ENCODE measurements around the gene HTRA3.

The HTRA3 gene

DNA sequence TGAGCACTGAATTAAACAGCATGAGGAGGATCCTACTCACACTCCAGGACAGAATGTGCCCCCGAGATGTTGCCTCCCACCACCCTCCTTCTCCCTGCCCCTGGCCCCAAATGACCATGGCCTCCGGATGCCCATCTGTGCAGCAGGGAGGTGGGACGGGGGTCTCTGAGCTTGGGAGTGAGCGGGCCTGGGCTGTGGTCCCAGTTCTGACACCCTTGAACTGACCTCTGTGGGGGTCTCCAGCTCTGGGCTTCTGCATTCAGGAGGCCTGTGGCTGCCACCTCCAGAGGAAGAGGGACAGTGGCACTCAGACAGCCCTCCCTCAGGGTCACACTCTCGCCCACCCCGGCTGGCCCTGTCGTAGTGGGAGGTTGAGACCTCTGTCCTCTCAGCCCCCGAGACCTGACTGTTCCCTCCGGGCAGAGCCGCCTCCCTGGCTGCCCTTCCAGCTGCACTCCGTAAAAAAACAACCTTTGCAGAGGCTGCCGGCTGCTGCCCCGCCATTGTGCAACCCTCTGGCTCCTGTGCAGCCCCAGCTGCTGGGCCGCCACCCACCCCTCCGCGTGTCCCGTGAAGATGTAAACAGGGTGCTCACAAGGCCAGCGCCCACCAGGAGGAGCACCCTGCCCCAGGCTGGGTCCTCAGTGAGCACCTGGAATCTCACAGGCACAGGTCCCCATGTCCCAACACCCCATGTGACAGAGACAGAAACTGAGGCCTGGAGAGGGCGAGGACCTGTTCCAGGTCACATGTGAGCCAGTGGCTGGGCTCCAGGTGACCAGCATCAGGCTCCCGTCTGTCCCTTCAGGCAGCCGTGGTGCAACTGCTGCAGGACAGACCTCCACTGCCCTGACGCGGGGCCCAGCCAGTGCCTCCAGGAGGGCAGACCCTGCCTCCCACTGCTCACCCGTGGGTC is 39.6 kb downstream of the HTRA3 start:
- no peak for DNase-seq (ENCODE audit: low read depth, low spot score)

DNA sequence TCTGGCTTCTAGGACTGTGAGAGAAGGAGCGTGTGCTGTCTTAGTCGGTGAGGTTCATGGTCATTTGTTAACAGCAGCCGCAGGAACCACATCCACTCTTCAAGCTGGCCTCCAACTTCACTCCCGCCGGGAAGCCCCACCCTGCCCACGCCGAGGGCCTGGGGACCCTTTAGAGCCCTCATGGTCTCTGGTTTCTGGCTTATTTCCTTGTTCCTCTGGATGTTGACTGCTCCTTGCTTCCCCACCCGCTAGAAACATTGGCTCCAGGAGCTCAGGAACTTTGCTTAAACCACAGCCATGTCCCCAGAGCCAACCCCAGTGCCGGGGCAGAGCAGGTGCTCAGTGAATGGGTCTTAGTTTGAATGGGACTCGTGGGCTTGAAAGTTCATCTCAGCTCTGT is 40.8 kb downstream of the HTRA3 start:
- DNase-seq (ENCODE audit: low read depth, low spot score) = no peak

DNA sequence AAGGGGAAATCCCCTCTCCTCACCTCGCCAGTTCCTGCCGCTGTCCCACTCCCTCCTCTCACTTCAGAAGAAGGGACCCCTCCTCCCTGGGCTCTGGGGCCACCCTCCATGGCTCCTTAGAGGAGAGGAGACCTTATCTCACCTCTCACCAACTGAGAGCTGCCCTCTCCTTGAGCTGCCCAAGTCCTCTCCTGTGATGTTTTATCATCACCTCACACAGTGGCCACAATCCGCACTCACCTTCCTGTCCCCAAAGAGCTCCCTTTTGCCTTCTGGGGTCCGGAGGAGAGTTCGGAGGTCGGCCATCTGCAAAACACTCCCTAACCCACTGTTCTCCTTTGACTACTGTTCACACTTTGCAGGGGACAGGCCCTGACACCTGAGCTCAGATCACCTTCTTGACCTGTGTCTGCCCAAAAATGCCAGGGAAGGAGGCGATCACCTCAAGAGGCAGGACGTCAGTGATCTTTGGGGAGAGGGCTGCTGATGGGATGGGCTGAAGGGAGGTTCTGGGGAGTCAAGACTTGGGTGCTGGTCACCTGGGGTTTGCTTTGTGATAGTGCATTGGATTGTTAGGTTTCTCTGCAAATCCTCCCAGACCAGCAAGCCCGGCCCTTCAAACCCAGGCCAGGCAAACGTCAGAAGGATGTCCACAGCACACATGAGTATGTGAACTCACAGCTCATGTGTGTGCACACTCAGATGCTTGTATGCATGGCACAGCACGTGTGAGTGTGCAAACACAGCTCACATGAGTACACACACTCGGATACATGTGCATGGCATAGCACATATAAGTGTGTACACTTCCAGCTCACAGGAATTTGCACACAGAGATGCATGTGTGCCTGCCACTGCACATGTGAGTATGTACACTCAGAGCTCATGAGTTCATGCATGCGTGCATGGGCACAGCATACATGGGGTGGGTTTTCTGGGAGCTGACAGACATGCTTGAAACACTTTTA is 41.8 kb downstream of the HTRA3 start:
- no peak for DNase-seq (ENCODE audit: low read depth, low spot score)

DNA sequence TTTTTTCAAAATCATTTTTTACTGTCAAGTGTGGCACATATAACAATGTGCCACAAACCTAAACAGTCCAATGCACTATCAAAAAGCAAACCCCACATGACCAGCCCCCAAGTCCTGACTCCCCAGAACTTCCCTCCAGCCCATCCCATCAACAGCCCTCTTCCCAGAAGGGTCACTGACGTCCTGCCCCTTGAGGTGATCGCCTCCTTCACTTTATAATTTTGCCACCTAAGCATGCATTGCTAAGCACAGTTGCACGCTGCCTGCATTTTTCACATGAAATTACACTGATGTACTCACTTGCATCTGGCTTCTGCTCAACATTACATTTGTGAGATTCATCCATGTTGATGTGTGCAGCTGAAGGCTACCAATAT is 42.5 kb downstream of the HTRA3 start:
- no peak for DNase-seq (ENCODE audit: low read depth, low spot score)

DNA sequence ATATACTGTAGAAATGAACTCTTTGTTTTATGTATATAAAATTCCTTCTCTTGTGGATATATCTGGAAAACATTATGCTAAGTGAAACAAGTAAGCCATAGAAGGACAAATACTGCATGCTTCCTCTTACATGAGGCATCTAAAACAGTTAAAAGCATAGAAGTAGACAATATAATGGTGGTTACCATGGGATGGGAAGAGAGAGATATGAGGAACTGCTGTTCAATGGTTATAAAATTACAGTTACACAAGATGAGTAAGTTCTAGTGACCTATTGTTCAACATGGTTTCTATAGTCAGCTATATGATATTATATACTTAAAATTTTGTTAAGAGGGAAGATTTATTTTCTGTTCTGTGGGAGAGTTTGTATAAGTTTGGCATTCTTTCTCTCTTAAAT is 43.4 kb downstream of the HTRA3 start:
- DNase-seq (ENCODE audit: low read depth, low spot score) = no peak

DNA sequence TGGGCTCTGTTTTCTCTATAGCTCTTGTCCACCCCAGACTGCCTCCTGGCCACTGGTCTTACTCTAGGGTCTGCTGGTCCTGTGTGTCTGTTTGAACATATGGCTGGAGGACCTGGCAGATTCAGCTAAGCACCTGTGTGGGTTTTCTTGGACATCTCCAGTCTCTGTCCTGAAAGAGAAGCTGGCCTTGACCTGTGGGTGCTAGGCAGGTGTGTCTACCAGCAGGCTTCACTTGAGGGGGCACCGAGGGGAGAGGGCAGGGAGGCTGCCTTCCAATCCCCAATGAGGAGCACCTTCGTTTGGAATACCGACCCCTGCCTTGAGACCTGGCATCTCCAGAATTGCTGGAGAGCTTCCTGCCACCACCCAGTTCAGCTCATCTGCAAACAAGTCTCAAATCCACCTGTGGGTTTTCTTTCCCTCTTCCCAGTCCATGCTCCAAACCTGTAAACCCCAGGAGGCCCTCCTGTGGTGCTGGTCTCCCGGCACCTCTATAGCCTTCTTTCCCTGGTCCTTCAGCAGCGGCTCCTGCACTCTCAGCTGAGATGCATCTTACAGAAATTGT is 45.2 kb downstream of the HTRA3 start:
- DNase-seq (ENCODE audit: low read depth, low spot score) = no peak

DNA sequence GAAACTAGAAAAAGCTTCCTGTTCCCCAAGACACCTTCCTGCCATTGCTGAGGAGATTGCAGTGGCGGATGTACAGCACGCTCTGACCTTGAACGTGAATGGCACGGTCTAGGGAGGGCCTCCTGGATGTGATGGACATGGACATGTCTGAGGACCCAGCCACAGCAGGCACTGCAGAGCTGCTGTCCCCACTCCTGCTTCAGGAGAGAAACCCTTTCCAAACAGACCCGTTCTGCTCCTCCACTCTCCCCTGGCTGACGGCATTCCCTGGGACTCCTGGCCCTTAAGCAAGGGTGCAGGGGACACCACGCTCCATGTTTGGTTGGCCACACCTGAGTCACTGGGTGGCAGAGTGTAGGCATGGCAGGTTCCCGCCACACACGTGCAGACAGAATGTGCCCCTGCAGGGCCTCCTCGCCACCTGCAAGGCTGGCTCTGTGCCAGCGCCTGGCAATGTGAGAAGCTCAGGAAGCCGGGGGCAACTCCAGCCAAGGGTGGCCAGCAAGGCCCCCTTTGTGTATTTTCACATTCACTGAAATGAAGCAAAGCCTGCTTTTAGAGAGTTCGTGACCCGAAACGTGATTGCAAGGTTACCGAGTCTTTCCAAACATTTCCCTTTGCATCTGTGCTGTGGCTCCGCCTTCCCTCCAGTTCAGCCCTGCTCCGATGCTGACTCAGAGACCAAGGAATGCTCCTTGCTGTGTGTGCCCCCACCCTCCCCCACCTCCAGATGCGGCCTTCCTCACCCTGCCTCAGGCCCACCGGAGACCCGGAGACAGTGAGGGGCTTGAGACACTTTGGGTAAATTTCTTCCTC is 46.1 kb downstream of the HTRA3 start:
- no peak for DNase-seq (ENCODE audit: low read depth, low spot score)

DNA sequence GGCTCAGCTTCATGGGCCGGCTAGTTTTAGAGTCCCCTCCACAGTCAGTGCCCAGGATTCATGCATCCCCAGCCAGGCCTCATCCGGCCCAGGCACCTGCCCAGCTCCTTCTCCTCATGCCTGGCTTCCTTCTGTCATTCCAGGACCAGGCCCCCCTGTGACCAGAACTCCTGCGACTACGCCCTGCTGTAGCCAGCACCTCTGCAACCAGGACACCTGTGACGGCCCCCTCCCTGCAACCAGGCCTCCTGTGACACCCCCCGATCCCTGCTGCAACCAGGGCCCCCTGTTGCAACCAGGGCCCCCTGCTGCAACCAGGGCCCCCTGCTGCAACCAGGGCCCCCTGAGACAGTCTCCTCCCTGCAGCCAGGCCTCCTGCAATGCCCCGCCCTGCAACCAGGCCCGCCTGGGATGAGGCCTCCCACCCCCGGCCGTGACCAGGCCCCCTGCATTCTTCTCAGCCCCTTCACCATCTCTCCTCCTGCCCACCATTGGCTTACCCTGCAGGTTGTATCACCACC is 46.8 kb downstream of the HTRA3 start:
- no peak for DNase-seq (ENCODE audit: low read depth, low spot score)

DNA sequence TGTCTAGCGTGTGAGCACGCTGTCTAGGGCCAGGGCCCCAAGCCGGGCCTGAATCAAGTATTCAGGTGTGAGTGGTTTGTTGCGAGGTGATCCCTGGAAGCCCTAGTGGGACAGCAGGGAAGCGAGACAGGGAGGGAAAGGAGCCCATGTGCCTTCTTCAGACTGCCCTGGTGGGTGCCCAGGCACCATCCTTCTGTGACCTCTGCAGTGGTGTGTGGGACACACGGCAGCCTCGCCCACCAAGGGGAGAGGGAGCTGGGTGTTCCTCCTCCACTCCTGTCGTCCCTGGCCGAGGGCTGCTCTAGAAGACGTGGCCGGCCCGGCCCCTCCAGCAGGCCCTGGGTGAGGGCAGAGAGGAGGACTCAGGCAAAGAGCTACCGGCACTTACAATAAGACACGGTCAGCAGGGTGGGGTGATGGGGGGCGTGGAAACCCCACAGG is 47.4 kb downstream of the HTRA3 start:
- DNase-seq (ENCODE audit: low read depth, low spot score) = no peak

DNA sequence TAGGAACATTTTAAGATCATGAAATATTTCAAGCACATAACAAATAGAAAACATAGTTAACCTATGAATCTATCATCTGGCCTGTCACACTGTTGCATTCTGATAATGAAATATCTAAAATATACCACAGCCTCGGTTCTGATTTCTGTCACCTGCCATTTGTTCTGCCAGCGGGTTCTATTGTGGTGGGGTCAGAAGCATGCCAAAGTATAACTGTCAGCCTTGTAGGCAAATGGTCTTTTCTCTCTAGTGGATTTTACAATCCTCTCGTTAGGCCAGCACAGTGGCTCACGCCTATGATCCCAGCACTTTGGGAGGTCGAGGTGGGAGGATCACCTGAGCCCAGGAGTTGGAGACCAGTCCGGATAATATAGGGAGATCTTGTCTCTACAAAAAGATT is 47.9 kb downstream of the HTRA3 start:
- DNase-seq (ENCODE audit: low read depth, low spot score) = no peak

DNA sequence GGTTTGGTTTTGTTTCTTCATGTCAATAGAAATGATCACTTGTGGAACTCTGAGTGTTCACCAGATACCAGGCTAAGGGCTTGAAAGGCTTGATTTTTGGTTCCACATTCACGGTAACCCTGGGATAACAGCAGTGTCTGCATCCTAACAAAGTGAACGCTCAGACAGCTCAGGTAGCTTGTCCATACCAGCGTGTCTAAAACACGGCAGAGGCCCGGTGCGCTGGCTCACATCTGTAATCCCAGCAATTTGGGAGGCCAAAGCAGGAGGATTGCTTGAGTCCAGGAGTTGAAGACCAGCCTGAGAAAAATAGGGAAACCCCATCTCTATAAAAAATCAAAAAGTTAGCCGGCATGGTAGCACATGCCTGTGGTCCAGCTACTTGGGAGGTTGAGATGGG is 49.0 kb downstream of the HTRA3 start:
- DNase-seq (ENCODE audit: low read depth, low spot score) = no peak

DNA sequence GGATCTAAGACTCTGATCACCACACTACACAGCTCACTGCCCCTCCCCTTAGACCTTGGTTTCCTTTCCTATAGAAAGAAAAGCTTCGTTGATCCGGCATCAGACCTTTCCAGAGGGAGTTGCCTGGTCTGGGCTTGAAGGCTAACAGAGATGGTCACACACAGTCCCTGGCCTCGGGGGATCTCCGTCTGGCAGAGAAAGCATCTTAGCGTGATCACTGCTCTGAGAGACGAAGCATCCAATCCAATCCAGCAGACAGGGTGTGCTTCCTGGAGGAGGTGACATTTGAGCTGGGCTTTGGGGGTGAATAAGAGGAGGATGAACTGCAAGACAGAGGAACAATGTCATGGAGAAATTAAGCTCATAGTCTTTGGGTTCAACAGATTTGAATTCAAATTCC is 49.5 kb downstream of the HTRA3 start:
- DNase-seq (ENCODE audit: low read depth, low spot score) = no peak

DNA sequence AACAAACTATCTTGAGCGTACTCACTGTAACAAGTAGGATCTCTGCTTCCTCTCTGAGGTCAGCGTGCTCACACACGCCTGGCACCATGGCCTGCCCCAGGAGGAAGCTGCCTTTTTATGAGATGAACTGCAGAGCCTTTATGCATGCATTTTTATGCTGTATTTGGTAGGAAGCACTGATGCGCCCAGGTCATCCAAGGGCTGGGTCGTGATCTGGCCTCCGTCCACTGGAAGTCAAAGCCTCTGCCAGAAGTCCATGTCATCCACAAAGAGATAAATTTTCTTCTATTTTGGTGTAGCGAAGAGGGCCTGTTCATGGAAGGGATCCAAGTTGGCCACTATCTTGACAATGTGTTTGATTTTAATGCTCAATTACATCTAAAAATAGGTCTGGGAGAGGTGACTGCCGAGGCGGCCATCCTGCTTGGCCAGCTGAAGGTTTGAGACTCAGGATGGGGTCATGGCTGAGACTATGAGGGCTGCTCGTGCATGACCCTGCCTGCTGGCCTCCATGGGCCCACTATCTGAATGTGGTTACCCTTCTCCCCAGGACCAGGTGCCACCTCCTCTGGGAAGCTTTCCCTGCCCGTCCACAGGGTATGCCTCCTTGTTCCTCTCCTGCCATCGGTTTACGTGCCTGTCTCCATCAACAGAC is 50.3 kb downstream of the HTRA3 start:
- no peak for DNase-seq (ENCODE audit: low read depth, low spot score)

DNA sequence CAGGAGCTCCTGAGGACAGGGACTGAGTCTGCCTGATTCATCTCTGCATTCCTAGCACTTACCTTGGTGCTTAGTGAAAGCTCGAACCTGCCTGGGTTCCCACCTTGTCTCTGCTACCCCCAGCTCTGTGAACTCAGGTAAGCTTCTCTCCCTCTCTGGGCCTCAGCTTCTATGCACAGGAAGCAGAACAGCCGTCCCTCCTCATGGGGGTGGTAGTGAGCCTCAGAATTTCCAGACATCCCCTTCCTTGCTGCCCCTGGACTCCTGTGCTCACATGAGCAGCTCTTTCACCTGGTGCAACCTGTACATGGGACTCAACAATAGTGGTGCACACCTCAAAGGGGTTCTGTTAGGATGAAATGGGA is 50.8 kb downstream of the HTRA3 start:
- DNase-seq (ENCODE audit: low read depth, low spot score) = no peak

DNA sequence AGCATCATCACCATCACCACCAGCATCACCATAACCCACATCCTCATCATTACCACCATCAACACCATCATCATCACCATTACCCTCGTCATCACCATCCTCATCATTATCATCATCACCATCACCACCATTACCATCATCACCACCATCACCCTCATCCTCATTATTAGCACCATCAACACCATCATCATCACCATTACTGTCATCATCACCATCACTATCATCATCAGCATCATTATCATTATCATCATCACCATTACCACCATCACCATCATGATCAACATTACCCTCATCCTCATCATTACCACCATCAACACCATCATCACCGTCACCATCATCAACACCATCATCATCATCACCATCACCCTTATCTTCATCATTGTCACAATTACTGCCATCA is 51.7 kb downstream of the HTRA3 start:
- no peak for DNase-seq (ENCODE audit: low read depth, low spot score)

DNA sequence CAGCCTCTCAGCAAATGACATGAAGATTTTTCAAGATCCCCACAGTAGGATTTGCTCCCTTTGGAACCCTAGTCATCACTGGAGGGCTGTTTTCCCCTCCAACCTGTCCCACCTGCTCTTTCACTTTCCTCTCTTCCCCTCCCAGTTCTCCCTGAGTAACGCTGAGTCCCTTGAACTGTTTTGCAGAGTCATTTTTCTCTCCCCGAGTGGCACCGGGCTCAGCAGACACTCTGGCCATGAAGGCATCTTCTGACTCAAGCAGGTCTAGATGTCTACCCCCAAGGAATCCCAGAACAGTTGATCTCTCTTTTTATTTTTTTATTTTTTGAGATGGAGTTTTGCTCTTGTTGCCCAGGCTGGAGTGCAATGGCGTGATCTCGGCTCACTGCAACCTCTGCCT is 52.2 kb downstream of the HTRA3 start:
- DNase-seq (ENCODE audit: low read depth, low spot score) = no peak

DNA sequence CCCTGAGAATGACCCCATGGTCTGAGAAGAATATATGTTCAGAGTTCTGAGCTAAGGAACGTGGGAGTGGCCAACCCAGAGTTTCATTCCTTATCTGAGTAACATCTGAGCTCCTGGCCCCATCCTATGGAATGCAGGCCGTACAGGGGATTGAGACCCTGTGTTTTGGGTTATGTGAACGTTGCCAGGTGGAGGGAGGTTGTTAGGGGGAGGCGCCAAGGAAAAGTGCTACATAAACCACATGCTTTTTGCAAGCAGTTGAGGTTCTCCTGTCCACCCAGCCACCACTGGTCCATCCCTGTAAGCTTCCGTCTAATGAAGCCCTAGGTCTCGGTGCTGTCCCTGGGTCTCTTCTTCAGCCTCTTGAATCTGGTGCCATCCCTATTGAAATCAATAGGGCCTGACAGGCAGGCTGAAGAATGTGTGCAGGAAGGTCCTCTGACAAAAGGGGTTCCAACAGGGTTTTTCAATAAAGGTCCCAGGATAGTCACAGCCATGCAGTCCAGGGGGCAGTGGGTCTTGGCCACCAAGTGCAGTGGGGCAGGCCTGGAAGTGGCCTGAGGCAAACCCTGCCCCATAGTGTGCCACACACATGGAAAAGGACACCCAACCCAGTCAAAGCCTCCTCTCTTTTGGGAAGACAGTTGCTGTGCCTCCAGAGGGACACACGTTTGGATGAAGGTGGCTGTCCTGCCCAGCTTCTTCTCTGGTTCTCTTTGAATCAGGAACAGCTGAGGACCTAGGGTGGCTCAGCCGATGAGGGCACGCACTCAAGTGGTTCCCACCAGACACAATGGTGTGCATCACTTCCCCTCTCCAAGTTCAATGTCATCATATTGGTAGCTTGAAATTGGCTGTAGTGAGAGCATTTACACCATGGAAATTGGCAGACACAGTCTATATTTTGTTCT is 53.5 kb downstream of the HTRA3 start:
- no peak for DNase-seq (ENCODE audit: low read depth, low spot score)

DNA sequence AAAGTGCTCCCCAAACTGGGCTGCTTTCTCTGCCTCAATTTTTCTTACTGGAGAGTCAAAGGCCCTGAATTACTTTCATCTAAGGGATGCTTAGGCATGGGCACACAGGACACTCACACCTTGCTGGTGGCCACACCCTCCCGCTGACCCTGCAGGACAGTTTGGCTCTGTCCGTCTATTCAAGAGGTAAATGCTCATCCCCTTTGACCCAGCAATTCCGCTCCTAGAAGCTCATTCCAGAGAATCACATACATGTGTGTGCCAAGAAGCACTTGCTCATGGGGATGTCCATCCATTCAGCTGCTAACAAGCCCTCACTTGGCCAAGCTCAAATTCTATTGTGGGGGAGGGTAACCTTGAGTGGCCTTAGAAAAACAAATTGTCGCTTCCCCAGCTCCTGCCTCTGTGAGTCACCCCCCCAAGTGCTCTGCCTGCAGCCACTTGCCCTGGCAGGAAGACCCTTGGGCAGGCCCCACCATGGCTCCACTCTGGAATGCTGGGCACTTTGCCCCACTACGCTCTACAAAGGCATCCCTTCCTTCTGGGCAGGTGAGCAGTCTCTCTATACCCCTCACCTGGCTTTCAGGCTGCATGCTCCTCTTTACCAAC is 54.5 kb downstream of the HTRA3 start:
- DNase-seq (ENCODE audit: low read depth, low spot score) = no peak

DNA sequence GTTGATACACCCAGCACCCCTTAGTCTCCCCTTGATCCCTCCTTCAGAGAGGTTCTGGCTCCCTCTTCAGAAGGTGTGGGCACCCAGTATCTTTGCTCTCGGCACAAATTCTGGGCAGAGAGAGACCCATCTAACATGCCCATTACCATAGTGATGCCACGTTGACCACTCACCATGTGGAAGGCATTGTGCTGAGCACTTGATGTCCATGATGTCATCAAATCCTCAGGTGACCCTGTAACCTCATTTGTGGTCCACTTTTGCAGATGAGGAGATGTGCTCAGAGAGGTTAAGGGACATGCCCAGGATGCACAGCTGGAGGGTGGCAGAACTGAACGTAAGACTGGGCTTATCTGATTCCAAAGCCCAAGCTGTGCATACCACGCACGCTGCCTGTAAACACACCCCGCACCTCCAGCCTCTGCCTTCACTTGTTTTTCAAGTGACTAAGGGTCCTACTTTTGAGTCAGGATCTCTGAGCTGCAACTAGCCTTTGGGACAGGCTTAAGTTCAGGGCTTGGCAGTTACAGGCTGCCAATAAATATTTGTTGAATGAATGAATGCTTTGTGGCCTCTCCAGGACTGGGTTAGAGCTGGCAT is 55.2 kb downstream of the HTRA3 start:
- DNase-seq (ENCODE audit: low read depth, low spot score) = no peak
